Embryonic facial prominence (tissue), 1 donor: ENCODE results near the gene TACSTD2.
"Not testable (repeated sequence)": the region's sequence is repeated elsewhere in the genome, so short reads cannot be mapped to it uniquely, and the experiment has no call there.

Experiments used
- DNase-seq: peaks from one replicate; pipeline ENCODE4 v3.0.0-alpha.2; 2016; ENCODE audit errors: extremely low spot score

The TACSTD2 gene

DNA sequence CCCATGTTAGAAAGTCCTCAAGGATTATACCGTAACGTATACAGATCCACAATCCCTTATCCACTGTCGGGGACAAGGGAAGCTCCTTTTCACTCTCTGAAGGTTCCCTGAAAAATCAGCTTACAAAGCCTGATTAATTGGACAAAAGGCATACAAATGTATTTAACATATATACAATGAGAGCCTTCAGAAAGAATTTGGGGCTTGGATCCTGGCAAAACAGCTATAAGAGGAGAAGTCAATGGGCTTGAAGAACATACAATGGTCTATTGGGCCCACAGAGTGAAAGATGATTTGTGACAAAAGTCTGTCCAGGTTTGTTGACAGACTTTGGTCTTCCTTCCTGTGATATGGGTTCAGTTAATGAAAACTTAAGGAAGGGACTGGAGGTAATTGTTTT, 10.7 kb downstream of the TACSTD2 start:
- DNase-seq = no peak

GRCh38 chr1:58563715-58564114, 13.3 kb downstream of the TACSTD2 start:
- DNase-seq = not testable (repeated sequence)

- DNase-seq = no peak
These were observed 15.4 kb downstream of the TACSTD2 start for GRCh38 chr1:58561633-58562032.

DNA sequence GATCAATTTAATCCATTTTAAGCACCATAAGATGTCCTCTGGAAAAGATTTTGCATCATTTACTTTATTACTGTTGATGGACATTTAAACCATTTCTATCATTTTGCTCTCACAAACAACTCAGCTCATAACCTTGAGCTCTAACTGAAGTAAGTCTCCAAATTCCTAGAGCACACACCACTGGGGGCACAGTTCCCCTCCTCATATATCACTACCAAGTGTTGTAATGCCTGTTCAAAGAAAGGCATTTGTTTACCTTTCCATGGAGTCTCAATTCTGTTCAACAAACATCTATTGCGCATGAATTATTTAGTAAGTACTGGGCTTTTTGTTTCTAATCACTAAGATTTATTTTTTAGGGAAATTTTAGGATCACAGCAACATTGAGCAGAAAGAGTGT, 21.7 kb downstream of the TACSTD2 start:
- DNase-seq = no peak

- no peak for DNase-seq
These were observed 25.6 kb downstream of the TACSTD2 start for GRCh38 chr1:58551186-58552140.

GRCh38 chr1:58549291-58549690, 27.8 kb downstream of the TACSTD2 start:
- DNase-seq = not testable (repeated sequence)

DNA sequence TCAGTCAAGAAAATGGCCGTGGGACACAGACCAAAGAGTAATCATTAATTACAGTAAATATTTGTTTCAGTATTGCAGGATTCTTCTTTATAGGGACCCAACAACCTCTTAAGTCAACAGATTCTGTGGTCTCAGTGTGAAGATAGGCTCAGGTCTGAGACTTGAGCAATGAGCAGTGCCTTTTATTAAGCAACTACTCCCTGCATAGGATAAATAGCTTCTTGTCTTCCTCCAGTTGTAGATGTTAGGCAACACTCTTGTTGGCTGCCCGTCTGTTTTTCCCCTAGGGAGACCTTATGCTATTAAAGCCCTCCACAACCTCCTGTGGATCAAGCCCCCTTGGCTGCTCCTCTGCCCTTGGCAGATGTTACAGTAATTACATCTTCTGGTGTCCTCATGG, 28.7 kb downstream of the TACSTD2 start:
- no peak for DNase-seq

DNA sequence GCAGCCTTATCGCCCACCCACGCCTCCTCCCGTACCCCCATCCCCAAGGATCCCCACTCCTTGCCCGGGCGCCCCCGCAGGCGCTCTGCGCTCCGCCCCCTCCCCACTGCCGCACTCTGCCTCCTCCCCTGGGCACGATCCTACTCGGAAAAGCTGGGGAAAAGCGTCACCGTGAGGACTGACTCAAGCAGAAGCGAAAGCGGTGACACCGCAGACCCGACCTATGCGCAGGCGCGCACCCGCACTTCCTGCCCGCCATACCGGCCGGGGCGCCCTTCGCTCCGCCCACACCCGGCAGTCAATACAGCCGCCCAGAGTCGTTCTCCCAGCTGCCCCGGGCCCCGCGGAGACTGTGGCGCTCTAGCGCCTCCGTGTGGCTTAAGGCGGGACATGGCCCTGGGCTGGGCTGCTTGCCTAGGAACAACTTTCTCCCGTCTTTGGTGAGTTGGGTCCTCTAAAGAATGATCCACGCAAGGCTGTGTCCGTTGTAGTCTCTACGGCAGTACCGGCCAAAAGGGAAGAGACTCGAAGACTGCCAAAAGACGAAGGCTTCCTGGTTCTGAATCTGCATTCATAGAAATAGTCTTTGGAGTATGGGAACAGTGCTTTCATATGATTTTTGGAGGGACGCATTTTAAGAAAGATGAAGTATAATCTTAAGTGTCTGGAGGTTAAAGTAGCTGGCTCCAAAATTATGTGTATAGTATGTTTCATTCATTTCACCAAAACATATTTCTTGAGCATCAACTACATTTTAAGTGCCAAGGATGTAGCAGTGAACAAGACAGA, 30.3 kb downstream of the TACSTD2 start, which contains the start of gene OMA1:
Gene OMA1, minus strand, starts transcription at position 207 of the 789 bp plus-strand sequence. CDS start 7,432 bp downstream, outside the sequence.
- DNase-seq = peak; percentile 92

- DNase-seq = peak; percentile 52
These were observed 31.2 kb downstream of the TACSTD2 start for GRCh38 chr1:58545591-58546519.

DNA sequence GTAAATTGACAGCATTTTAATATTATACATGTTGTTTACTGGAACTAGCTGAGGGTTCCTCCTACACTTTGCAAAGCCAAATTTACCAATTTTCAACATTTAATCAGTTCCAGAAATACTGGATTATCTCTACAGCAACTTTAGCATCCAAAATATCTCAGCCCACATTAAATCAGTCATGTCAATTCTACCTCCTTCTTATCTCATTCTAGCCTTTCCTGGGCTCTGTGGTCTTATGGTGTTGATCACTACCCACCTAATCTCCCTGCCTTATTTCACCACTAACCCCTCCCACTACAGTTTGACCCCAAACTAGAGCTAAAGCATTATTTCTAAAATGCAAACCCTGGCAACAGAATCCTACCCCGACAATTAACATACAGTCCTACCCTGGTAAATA, 33.8 kb downstream of the TACSTD2 start:
- no peak for DNase-seq

- no peak for DNase-seq
These were observed 37.5 kb downstream of the TACSTD2 start for GRCh38 chr1:58539553-58539952.

GRCh38 chr1:58538821-58539220, 38.2 kb downstream of the TACSTD2 start:
- DNase-seq = no peak

DNA sequence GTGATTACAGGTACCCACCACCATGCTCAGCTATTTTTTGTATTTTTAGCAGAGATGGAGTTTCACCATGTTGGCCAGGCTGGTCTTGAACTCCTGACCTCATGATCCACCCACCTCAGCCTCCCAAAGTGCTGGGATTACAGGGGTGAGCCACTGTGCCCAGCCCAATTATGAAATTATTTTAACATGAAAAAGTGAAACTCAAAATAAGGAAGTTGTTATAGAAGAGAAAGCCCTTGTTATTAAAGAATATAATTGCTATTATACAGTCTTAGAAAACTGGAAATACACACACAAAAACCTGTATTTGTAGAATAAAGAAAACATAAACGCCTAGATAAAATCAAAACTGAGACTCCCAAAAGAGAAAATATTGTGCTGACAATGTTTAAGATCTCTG, 45.2 kb downstream of the TACSTD2 start:
- DNase-seq = not testable (repeated sequence)

- no peak for DNase-seq
These were observed 47.8 kb downstream of the TACSTD2 start for GRCh38 chr1:58529284-58529683.

DNA sequence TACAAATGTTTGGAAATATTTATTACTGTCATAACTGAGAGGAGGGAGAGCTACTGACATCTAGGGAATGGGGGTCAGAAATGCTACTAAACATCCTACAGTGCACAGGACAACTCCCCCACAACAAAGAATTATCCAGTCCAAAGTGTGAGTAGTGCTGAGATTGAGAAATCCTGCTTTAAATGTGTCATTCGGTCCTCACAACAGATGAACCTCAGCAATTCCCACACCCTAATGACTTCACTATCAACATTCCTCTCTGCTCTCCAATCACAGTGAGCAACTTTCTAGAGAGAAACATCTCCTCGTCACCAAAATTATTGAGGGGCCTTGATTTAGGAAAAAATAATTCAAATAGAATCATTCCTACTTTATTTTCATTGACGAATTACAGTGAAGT, 48.5 kb downstream of the TACSTD2 start:
- no peak for DNase-seq
